IPS DF 4.7 (cell line): ENCODE measurements around the gene CCDC154.
"Not testable (repeated sequence)": the region's sequence is repeated elsewhere in the genome, so short reads cannot be mapped to it uniquely, and the experiment has no call there.

Experiments used
- DNase-seq: peaks from one replicate; pipeline ENCODE4 v3.0.0-alpha.2; 2013; ENCODE audit warnings: low spot score; ENCODE audit errors: extremely low read depth

CCDC154 gene

GRCh38 chr16:1443980-1444729 is at the start of gene CCDC154:
TSS of gene CCDC154 (minus strand) at chr16:1444556. CDS start at chr16:1444322, 234 bp downstream.
- DNase-seq, result no peak

- DNase-seq, result no peak
Observed at GRCh38 chr16:1493746-1494094, 49.4 kb upstream of the CCDC154 start.

- no peak for DNase-seq
Observed at GRCh38 chr16:1492923-1493745, 48.8 kb upstream of the CCDC154 start, which contains the start of gene TELO2. TSS of gene TELO2 (plus strand) at chr16:1493360. CDS start at chr16:1494282, 922 bp downstream.

- DNase-seq, result no peak
Observed at GRCh38 chr16:1492082-1492922, 47.9 kb upstream of the CCDC154 start.

GRCh38 chr16:1491327-1491726 is 47.0 kb upstream of the CCDC154 start:
- DNase-seq, result no peak

GRCh38 chr16:1489077-1489476 is 44.7 kb upstream of the CCDC154 start:
- no peak for DNase-seq

- no peak for DNase-seq
Observed at GRCh38 chr16:1488619-1489018, 44.3 kb upstream of the CCDC154 start, which contains the start of gene PTX4. TSS of gene PTX4 (minus strand) at chr16:1488944. CDS start at chr16:1488909, 35 bp downstream.

- DNase-seq, result no peak
Observed at GRCh38 chr16:1488054-1488601, 43.8 kb upstream of the CCDC154 start.

GRCh38 chr16:1487395-1488053 is 43.2 kb upstream of the CCDC154 start:
- no peak for DNase-seq

GRCh38 chr16:1486551-1487390 is 42.4 kb upstream of the CCDC154 start:
- DNase-seq, result no peak

GRCh38 chr16:1485847-1486496 is 41.6 kb upstream of the CCDC154 start:
- DNase-seq, result no peak

- no peak for DNase-seq
Observed at GRCh38 chr16:1481906-1482835, 37.8 kb upstream of the CCDC154 start.

GRCh38 chr16:1478937-1479336 is 34.6 kb upstream of the CCDC154 start:
- DNase-seq, result not testable (repeated sequence)

- DNase-seq, result no peak
Observed at GRCh38 chr16:1477033-1477432, 32.7 kb upstream of the CCDC154 start.

GRCh38 chr16:1475552-1476114 is 31.3 kb upstream of the CCDC154 start:
- DNase-seq, result no peak

- DNase-seq, result no peak
Observed at GRCh38 chr16:1474796-1475551, 30.6 kb upstream of the CCDC154 start, which contains the start of gene CLCN7. TSS of gene CLCN7 (minus strand) at chr16:1475028. CDS start at chr16:1474974, 54 bp downstream.
